ENCODE results near the gene IGF2BP2. TPM values are rescaled to one million over a fixed set of nuclear protein-coding genes. Genes with fewer than 3 reads are reported as not detected.

Gene IGF2BP2
- total and polyA plus RNA-seq, 2 of the 4 experiments (the other 2 are of a cell fraction) = 23.4 to 88.2 TPM

DNA sequence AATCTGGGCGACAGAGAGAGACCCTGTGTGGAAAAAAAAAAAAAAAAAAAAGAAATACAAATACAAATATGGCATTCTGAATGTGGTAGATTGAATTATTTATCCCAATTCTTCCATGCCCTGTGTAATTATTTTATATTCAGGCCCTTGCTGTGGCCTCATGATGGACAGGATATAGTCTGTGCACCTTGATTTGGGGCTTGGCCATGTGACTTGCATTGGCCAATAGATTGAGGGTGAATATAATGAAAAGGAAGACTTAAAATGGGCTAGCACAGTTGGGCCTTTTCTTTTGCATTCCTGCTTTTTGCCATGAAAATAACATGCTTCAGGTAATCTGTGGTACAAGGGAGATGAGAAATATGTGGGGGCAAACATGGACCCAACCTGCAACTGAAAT lies 27.1 kb upstream of the IGF2BP2 start:
- Histone ChIP-seq H3K4me1 (ENCODE audit: control insufficient read depth, insufficient read depth, low read length) (no peaks in the 10 kb centered on the region), H3K27me3 (ENCODE audit: control insufficient read depth, insufficient read depth, low read length) (no peaks in the 10 kb centered on the region), H3K4ac (ENCODE audit: low read depth, low read length) (no peak overlapping the region), H2BK5ac (ENCODE audit: low read depth, low read length, poor library complexity, severe bottlenecking) (no peak overlapping the region), H2BK120ac (ENCODE audit: low read depth, low read length) (no peak overlapping the region), H4K5ac (ENCODE audit: low read depth, low read length) (no peak overlapping the region), H2AK9ac (replicated peaks; ENCODE audit: low read depth, low read length, poor library complexity) (no peak overlapping the region), H3K56ac (ENCODE audit: extremely low read depth, insufficient read depth, low read length) (no peak overlapping the region), H2BK15ac (ENCODE audit: low read depth, low read length) (no peak overlapping the region), H2BK20ac (ENCODE audit: low read depth, low read length) (no peak overlapping the region), H3K23ac (ENCODE audit: low read depth, low read length) (no peak overlapping the region), H4K8ac (ENCODE audit: low read depth in 2 of 2, low read length in 2 of 2) (no peak overlapping the region), H4K20me1 (ENCODE audit: insufficient read depth, low read length) (no peaks in the 10 kb centered on the region), H3K4me2 (ENCODE audit: low read depth, low read length) (no peak overlapping the region), H2AFZ (replicated peaks; ENCODE audit: low read length, poor library complexity) (no peak overlapping the region), H3K9me3 (ENCODE audit: control insufficient read depth, insufficient read depth, low read length) (no peaks in the 10 kb centered on the region), H4K91ac (ENCODE audit: insufficient read depth, low read depth, low read length) (no peak overlapping the region), H3K79me1 (ENCODE audit: low read depth in 1 of 2, low read length in 2 of 2) (no peaks in the 10 kb centered on the region), H3K9ac (ENCODE audit: low read depth, low read length) (no peak overlapping the region), H3K9me1 (ENCODE audit: insufficient read depth, low read length) (no peaks in the 10 kb centered on the region), H3K18ac (ENCODE audit: low read depth, low read length) (no peak overlapping the region), H2AK5ac (ENCODE audit: low read depth, low read length) (no peak overlapping the region), H3K36me3 (ENCODE audit: control insufficient read depth, insufficient read depth, low read length) (no peaks in the 10 kb centered on the region), H3K27ac (ENCODE audit: insufficient read depth, low read length) (no peak overlapping the region), H3K4me3 (ENCODE audit: insufficient read depth, low read depth, low read length) (no peak overlapping the region), H3K14ac (replicated peaks; ENCODE audit: low read depth, low read length) (no peak overlapping the region)
- dilution Hi-C loops (cut with HindIII; ENCODE audit: low sequenced_read_pairs, unreplicated experiment) (no loop called here), intact Hi-C loops (cut with micrococcal nuclease) (no loop called here), in situ Hi-C loops (cut with MboI; ENCODE audit: low sequenced_read_pairs) (no loop called here)
- BruUV-seq (replicated peaks) = no TSS peak
- WGBS, 2 experiments (ENCODE audit: extremely low coverage in 2 of 2, insufficient read length in 1 of 2) = no CpG with 5 or more reads among the region's 1 CpG
- no peak for DNase-seq
- TF ChIP-seq CHD1 (IDR thresholded peaks at IDR 0.05; ENCODE audit: low read depth, low read length) (no peak), POLR2A (IDR thresholded peaks at IDR 0.05; ENCODE audit: low read depth, low read length) (no peak), RFX5 (IDR thresholded peaks at IDR 0.05; ENCODE audit: low read depth, low read length) (no peak), RAD21 (IDR thresholded peaks at IDR 0.05; ENCODE audit: low read length) (no peak), MAZ (IDR thresholded peaks at IDR 0.05; ENCODE audit: borderline replicate concordance, low read depth, low read length) (no peak), RCOR1 (IDR thresholded peaks at IDR 0.05; ENCODE audit: insufficient replicate concordance, low read length) (no peak), MAFK (IDR thresholded peaks at IDR 0.05; ENCODE audit: low read depth, low read length) (no peak), NFE2L2 (IDR thresholded peaks at IDR 0.05; ENCODE audit: low read depth, low read length) (no peak), SMC3 (IDR thresholded peaks at IDR 0.05; ENCODE audit: low read depth, low read length) (no peak), BHLHE40 (IDR thresholded peaks at IDR 0.05; ENCODE audit: low read depth, low read length) (no peak), FOS (IDR thresholded peaks at IDR 0.05; ENCODE audit: low read depth, low read length) (no peak), CEBPB (IDR thresholded peaks at IDR 0.05; ENCODE audit: low read depth, low read length) (no peak), MXI1 (IDR thresholded peaks at IDR 0.05; ENCODE audit: borderline replicate concordance, low read depth, low read length) (no peak)
- TF ChIP-seq, protein P1, sequence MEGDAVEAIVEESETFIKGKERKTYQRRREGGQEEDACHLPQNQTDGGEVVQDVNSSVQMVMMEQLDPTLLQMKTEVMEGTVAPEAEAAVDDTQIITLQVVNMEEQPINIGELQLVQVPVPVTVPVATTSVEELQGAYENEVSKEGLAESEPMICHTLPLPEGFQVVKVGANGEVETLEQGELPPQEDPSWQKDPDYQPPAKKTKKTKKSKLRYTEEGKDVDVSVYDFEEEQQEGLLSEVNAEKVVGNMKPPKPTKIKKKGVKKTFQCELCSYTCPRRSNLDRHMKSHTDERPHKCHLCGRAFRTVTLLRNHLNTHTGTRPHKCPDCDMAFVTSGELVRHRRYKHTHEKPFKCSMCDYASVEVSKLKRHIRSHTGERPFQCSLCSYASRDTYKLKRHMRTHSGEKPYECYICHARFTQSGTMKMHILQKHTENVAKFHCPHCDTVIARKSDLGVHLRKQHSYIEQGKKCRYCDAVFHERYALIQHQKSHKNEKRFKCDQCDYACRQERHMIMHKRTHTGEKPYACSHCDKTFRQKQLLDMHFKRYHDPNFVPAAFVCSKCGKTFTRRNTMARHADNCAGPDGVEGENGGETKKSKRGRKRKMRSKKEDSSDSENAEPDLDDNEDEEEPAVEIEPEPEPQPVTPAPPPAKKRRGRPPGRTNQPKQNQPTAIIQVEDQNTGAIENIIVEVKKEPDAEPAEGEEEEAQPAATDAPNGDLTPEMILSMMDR (conservative IDR thresholded peaks at IDR 0.05; ENCODE audit: low read depth, low read length) = no peak
- TF ChIP-seq, protein P2, sequence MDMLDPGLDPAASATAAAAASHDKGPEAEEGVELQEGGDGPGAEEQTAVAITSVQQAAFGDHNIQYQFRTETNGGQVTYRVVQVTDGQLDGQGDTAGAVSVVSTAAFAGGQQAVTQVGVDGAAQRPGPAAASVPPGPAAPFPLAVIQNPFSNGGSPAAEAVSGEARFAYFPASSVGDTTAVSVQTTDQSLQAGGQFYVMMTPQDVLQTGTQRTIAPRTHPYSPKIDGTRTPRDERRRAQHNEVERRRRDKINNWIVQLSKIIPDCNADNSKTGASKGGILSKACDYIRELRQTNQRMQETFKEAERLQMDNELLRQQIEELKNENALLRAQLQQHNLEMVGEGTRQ (IDR thresholded peaks at IDR 0.05; ENCODE audit: low read depth, low read length) = no peak
- TF ChIP-seq, protein P3, sequence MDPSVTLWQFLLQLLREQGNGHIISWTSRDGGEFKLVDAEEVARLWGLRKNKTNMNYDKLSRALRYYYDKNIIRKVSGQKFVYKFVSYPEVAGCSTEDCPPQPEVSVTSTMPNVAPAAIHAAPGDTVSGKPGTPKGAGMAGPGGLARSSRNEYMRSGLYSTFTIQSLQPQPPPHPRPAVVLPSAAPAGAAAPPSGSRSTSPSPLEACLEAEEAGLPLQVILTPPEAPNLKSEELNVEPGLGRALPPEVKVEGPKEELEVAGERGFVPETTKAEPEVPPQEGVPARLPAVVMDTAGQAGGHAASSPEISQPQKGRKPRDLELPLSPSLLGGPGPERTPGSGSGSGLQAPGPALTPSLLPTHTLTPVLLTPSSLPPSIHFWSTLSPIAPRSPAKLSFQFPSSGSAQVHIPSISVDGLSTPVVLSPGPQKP (IDR thresholded peaks at IDR 0.05; ENCODE audit: borderline replicate concordance, low read depth, low read length) = no peak
- ATAC-seq (ENCODE audit: low read depth) = no peak
- ChIA-PET CTCF (no interaction called here), POLR2A (ENCODE audit: unreplicated experiment) (no interaction called here)
